HG03139 (cell line): ENCODE measurements around the gene LPCAT3.

Source experiments
- ATAC-seq: cut with Tn5 transposase; IDR thresholded peaks from one replicate; pipeline ENCODE4 v1.9.1; 2021; ENCODE audit not compliant: unreplicated experiment

LPCAT3 gene

DNA sequence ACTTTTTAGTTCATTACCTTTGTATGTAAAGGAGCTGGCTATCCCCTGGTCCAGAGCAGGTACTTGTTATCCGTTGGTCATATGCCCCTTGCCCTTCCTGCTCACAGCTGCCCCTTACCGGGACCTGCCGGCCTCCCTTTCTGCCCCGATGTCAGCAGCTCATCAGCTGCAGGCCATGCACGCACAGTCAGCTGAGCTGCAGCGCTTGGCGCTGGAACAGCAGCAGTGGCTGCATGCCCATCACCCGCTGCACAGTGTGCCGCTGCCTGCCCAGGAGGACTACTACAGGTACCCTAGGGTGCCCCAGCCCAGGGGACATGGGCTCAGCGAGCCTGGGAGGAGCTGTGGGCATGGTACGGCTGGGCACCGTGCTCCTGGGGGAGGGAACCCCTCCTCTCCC lies 77.0 kb downstream of the LPCAT3 start:
- no peak for ATAC-seq

DNA sequence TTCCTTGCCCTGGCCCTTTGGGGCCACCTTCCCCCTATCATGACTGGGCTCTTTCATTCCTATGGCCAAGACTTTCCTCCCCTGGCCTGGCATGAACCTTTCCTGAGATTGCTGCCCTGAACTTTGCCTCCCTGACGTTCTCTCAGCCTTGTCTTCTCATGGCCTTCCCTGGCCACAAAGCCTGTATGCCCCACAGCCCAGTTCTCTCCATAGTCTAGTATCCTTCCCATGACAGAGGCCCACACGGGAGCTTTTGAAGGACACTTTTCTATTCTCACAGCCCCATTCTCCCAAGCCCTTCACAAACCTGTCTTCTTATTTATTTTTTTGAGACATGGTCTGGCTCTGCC lies 79.1 kb downstream of the LPCAT3 start:
- ATAC-seq, result no peak

DNA sequence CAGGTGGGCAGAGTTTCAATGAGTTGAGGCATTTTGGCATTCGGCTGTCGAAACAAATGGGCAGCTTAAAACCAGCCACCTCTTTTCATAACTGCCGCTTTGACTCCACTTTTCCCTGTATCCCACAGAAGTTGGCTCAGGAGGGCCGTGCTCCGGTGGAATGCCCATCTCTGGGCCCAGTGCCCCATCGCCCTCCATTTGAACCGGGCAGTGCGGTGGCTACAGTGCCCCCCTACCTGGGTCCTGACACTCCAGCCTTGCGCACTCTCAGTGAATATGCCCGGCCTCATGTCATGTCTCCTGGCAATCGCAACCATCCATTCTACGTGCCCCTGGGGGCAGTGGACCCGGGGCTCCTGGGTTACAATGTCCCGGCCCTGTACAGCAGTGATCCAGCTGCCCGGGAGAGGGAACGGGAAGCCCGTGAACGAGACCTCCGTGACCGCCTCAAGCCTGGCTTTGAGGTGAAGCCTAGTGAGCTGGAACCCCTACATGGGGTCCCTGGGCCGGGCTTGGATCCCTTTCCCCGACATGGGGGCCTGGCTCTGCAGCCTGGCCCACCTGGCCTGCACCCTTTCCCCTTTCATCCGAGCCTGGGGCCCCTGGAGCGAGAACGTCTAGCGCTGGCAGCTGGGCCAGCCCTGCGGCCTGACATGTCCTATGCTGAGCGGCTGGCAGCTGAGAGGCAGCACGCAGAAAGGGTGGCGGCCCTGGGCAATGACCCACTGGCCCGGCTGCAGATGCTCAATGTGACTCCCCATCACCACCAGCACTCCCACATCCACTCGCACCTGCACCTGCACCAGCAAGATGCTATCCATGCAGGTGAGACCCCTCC lies 79.7 kb downstream of the LPCAT3 start:
- ATAC-seq, result no peak

GRCh38 chr12:6937481-6938352 lies 80.6 kb downstream of the LPCAT3 start:
- peak; percentile 84 for ATAC-seq

- ATAC-seq, result no peak
Measured at GRCh38 chr12:6936636-6937480, 81.4 kb downstream of the LPCAT3 start.

- ATAC-seq, result no peak
Measured at GRCh38 chr12:6936194-6936635, 82.1 kb downstream of the LPCAT3 start.

DNA sequence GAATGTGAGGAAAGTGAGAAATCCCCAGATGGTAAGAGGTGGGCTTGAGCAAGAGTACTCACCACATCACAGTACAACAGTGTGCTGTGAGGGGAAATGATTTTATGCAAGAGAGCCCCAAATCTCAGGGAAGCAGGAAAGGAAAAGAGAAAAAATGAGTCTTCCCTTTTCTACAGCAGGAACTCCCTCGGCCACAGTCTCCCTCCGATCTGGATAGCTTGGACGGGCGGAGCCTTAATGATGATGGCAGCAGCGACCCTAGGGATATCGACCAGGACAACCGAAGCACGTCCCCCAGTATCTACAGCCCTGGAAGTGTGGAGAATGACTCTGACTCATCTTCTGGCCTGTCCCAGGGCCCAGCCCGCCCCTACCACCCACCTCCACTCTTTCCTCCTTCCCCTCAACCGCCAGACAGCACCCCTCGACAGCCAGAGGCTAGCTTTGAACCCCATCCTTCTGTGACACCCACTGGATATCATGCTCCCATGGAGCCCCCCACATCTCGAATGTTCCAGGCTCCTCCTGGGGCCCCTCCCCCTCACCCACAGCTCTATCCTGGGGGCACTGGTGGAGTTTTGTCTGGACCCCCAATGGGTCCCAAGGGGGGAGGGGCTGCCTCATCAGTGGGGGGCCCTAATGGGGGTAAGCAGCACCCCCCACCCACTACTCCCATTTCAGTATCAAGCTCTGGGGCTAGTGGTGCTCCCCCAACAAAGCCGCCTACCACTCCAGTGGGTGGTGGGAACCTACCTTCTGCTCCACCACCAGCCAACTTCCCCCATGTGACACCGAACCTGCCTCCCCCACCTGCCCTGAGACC lies 82.7 kb downstream of the LPCAT3 start:
- ATAC-seq, result no peak

GRCh38 chr12:6934110-6934509 lies 84.2 kb downstream of the LPCAT3 start:
- ATAC-seq, result no peak

DNA sequence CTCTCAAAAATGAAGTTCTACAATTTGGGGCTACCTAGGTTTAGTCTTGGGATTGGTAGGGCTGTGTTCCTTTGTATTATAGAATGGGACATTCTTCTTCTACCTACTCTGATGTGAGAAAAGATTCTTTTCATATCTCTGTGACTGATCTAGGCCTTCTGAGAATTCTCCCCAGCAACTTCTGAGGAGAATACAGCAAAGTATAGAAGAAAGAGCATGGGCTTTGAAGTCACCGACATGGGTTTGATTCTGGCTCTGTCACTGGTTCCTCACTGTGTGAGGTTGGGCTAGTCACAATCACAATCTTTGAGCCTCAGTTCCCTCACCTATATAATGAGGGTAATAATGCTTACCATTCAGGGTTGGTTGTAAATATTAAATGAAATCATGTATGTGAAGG lies 85.5 kb downstream of the LPCAT3 start:
- ATAC-seq, result no peak

DNA sequence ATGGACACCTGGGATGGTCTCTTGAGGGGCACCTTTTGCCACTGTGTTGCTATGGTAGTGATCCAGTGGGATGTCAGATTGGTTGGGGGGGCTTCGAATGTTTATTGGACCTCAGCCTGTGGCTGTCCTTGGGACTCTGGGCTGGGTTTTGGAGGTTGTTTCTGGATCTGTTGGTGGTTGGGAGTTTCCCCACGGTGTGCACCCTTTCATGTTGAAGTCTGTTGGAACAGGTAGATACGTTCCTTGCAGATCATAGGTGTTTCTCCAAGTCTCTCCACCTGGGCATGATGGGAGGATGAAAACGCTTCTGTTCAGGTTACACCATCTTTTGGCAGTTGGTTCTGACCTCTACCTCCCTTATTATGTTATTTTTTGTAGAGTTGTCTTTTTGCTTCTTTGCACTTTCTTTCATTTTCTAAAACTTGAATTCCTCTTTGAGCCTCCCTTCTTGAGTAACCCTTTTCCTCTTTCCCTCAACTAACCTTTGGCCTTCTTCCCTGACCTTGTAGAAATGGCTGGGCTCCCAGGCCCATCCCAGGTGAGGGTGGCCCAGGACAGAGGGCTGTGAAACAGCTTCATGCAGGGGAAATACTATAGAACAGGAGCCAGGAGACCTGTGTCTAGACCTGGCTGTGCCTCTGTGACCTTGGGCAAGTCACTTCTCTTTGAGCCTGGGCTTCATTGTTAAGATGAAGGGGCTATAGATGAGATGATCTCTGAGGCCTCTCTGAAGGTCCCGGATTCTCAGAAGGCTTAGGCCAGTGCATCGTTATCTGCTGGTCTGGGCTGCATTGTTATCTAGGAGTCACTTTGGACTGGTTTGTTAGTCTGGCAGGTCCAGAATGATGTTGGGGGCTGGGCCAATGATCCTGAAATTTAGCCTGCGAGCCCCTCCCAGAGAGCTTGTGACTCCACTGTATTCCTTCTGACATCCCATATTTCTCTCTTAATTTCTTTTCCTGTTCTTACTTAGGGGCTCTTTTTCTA lies 88.5 kb downstream of the LPCAT3 start:
- no peak for ATAC-seq

GRCh38 chr12:6928703-6929407 lies 89.4 kb downstream of the LPCAT3 start:
- no peak for ATAC-seq

DNA sequence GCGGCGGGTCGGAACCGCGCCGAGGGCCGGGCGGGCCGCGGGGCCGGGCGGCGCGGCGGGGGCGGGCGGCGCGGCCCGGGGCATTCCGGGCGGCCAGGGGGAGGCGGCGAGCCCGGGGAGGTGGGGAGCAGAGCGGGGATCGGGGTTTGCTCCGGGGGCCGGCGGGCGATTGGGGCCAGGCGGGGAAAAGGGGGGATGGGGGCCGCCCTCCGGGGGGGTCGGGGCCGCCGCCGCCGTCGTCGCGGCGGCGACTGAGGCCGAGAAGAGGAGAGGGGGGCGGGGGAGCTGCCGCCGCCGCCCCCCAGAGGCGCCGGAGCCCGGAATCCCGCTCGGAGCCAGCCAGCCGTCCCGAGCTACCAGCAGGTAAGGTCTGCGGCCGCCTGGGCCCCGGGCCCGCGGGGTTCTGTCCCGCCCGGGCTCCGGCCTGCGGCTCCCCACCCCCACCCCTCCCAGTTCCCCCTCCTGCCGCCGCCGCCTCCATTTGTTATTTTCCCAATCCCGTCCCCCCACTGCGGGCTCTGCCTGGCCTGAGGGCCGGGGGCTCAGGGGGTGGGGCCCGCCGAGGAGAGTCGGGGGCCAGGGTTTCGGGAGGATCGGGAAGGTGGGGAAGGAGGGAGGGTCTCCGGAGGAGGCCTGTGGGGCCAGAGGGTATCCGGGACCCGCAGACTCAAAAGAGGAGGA lies 90.1 kb downstream of the LPCAT3 start:
- ATAC-seq, result no peak

DNA sequence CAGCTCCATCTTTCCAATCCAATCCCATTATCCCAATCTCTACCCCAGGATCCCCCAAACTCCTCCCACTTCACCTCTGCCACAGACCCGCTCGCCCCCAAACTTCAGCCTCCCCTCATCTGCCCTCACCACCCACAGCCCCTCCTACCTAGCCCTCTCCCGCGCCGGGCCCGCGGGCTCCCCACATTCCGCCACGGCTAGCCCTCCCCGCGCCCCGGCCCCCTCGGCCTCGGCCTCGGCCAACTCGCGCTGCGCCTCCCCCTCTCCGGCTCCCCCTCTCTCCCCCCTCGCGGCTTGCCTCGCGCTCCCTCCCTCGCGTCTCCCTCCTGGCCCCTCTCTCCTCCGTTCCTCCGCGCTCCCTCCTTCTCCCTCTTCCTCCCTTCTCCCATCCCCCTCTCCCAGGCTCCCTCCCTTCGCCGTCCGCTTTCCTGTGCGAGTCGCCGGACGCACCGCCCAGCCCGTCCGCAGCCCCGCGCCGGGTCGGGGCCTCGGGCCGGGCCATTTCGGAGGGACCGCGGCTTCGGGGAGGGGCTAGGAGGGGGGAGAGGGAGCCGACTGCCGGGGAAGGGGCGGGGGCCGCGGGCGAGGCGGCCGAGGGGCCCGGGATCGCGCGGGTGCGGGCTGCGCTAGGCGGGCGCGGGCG lies 90.8 kb downstream of the LPCAT3 start, which contains the start of gene ATN1:
Gene ATN1 (plus strand): TSS at position 581 of the 643 bp plus-strand sequence. CDS start 6,043 bp downstream, outside the sequence.
- no peak for ATAC-seq
